HCT116 (cell line): Measurements from ENCODE around the gene SLC25A48. TPM values are rescaled to one million over a fixed set of nuclear protein-coding genes. Genes with fewer than 3 reads are reported as not detected.

Source experiments
- ATAC-seq: fragments of 200-7000 bp; cut with Tn5 transposase; 2 replicates; pipeline ENCODE4 v1.9.1; 2020; ENCODE audit warnings: mild to moderate bottlenecking, moderate library complexity
- BruUV-seq: library from RNA; stranded (reverse); fragments of 400-500 nt; replicated peaks from 2 replicates; lab custom pipeline; 2021; lab: Mats Ljungman, UMichigan
- CTCF ChIA-PET: fragments of 300-600 bp; sonication (Branson Sonifier 250); formaldehyde crosslinking; loops from one replicate; lab custom pipeline; 2021; ENCODE audit warnings: antibody characterized with exemption; lab: Charles Lee
- POLR2A ChIA-PET: fragments of 300-600, 350-600 bp; sonication (Branson Sonifier 250); formaldehyde crosslinking; loops from one replicate; lab custom pipeline; 2021; ENCODE audit warnings: antibody characterized with exemption; lab: Charles Lee
- RAD21 ChIA-PET, 2 experiments: fragments of 300-600 bp; sonication (Branson Sonifier 250); formaldehyde crosslinking; loops; one replicate each; lab custom pipeline; 2023; ENCODE audit warnings: low total read pairs in 2 of 2; ENCODE audit not compliant: uncharacterized antibody in 2 of 2, unreplicated experiment in 2 of 2, low non-redundant PET in 1 of 2; lab: Charles Lee
- DNase-seq: peaks from one replicate; pipeline ENCODE4 v3.0.0-alpha.2; 2010; ENCODE audit warnings: low read depth, low spot score
- H2AFZ ChIP-seq: fragments of 200-600 bp; shearing (Covaris generic), sonication (generic); 2 replicates; pipeline ENCODE4 v1.6.1; 2017; ENCODE audit warnings: low read depth, mixed run types, mixed read lengths, antibody characterized with exemption, low read length; ENCODE audit not compliant: poor library complexity, severe bottlenecking
- H3K27ac ChIP-seq: 2 replicates; pipeline ENCODE4 v1.5.1; 2012; ENCODE audit warnings: low read depth, low read length
- H3K27me3 ChIP-seq: fragments of 200-600 bp; sonication (generic); 2 replicates; pipeline ENCODE4 v1.6.1; 2016; ENCODE audit warnings: mixed run types, low read length, mixed read lengths; ENCODE audit not compliant: insufficient read depth
- H3K36me3 ChIP-seq, 2 experiments: fragments of 200-500 bp in 1 of 2; fragments of 200-600 bp in 1 of 2; sonication (Bioruptor generic) in 1 of 2; sonication (generic) in 1 of 2; 2 replicates each; pipeline versions ENCODE4 v1.5.1 to v1.6.1; 2014 to 2016; ENCODE audit warnings: low read length in 2 of 2, inconsistent platforms in 1 of 2, mixed read lengths in 1 of 2, mixed run types in 1 of 2; ENCODE audit not compliant: insufficient read depth in 2 of 2, control insufficient read depth in 1 of 2
- H3K4me1 ChIP-seq, 2 experiments: fragments of 200-600 bp in 1 of 2; sonication (generic) in 1 of 2; 2 replicates each; pipeline versions ENCODE4 v1.5.1 to v1.6.1; 2012 to 2017; ENCODE audit warnings: low read length in 2 of 2, inconsistent platforms in 1 of 2, mild to moderate bottlenecking in 1 of 2, mixed read lengths in 1 of 2, mixed run types in 1 of 2, moderate library complexity in 1 of 2; ENCODE audit not compliant: insufficient read depth in 2 of 2, control insufficient read depth in 1 of 2
- H3K4me2 ChIP-seq: fragments of 200-600 bp; sonication (generic); 2 replicates; pipeline ENCODE4 v1.6.1; 2017; ENCODE audit warnings: mixed run types, low read length, mixed read lengths
- H3K4me3 ChIP-seq, 2 experiments: fragments of 200-600 bp in 1 of 2; sonication (generic) in 1 of 2; replicated peaks in 1 of 2; 2 replicates each; pipeline ENCODE4 v1.5.1; 2011 to 2016; ENCODE audit warnings: low read length in 2 of 2, control low read depth in 1 of 2, low read depth in 1 of 2, mild to moderate bottlenecking in 1 of 2, mixed read lengths in 1 of 2, mixed run types in 1 of 2
- H3K79me2 ChIP-seq: fragments of 200-600 bp; sonication (generic); 2 replicates; pipeline ENCODE4 v1.6.1; 2017; ENCODE audit warnings: mild to moderate bottlenecking, mixed run types, low read length, moderate library complexity, mixed read lengths; ENCODE audit not compliant: insufficient read depth
- H3K9ac ChIP-seq: fragments of 200-600 bp; sonication (generic); 2 replicates; pipeline ENCODE4 v1.6.1; 2016; ENCODE audit warnings: low read length, mixed read lengths
- H3K9me2 ChIP-seq: fragments of 200-600 bp; sonication (generic), shearing (Covaris generic); 2 replicates; pipeline ENCODE4 v1.6.1; 2017; ENCODE audit warnings: mixed run types, mild to moderate bottlenecking, moderate library complexity; ENCODE audit not compliant: insufficient read depth
- H3K9me3 ChIP-seq, 2 experiments: fragments of 200-500 bp in 1 of 2; fragments of 200-600 bp in 1 of 2; sonication (Bioruptor generic) in 1 of 2; sonication (generic) in 1 of 2; 2 replicates each; pipeline ENCODE4 v1.6.1; 2014 to 2017; ENCODE audit warnings: low read length in 2 of 2, mixed read lengths in 2 of 2, inconsistent platforms in 1 of 2, low read depth in 1 of 2, mild to moderate bottlenecking in 1 of 2, mixed run types in 1 of 2, moderate library complexity in 1 of 2; ENCODE audit not compliant: control insufficient read depth in 1 of 2, insufficient read depth in 1 of 2
- H4K20me1 ChIP-seq: fragments of 200-600 bp; sonication (generic), shearing (Covaris generic); 2 replicates; pipeline ENCODE4 v1.6.1; 2017; ENCODE audit warnings: mixed run types, mild to moderate bottlenecking, moderate library complexity; ENCODE audit not compliant: insufficient read depth
- ATF3 ChIP-seq: IDR thresholded peaks from 2 replicates; pipeline ENCODE4 v1.6.1; 2012
- EZH2 ChIP-seq: fragments of 200-600 bp; sonication (generic); IDR thresholded peaks from 2 replicates; pipeline ENCODE4 v1.6.1; 2017; ENCODE audit warnings: antibody characterized with exemption, mixed run types
- RAD21 ChIP-seq: IDR thresholded peaks from 2 replicates; pipeline ENCODE4 v1.6.1; 2012; ENCODE audit warnings: low read depth, mild to moderate bottlenecking
- SP1 ChIP-seq: IDR thresholded peaks from 2 replicates; pipeline ENCODE4 v1.6.1; 2012; ENCODE audit warnings: low read depth
- ZBTB33 ChIP-seq: IDR thresholded peaks from 2 replicates; pipeline ENCODE4 v1.6.1; 2011; ENCODE audit warnings: mild to moderate bottlenecking, low read length, moderate library complexity; ENCODE audit not compliant: insufficient replicate concordance; ENCODE audit errors: extremely low read depth
- intact Hi-C: fragments of 100-400 bp; cut with micrococcal nuclease; formaldehyde crosslinking; loops from 2 replicates; pipeline ENCODE4 v1.10.0; 2022
- total RNA-seq: library from RNA; stranded (reverse); gene quantifications from one replicate; pipeline ENCODE4 v1.2.1, GENCODE V29; 2021; ENCODE audit not compliant: unreplicated experiment

Gene SLC25A48
- total RNA-seq, 1 experiment from 2014 or later = 2.8 TPM

GRCh38 chr5:135880801-135881200 is 46.3 kb downstream of the SLC25A48 start:
- peak; percentile 61 for ATAC-seq
- Histone ChIP-seq H2AFZ (no peak overlapping the region), H3K9me2 (no peaks in the 10 kb centered on the region), H4K20me1 (no peaks in the 10 kb centered on the region), H3K79me2 (no peaks in the 10 kb centered on the region), H3K27ac (no peak overlapping the region), H3K4me3 (0 out of 4 replicates have a peak overlapping the region, but pooled peaks of 1 of the 2 experiments have one; percentile 11), H3K9me3 (no peaks in the 10 kb centered on the region), H3K36me3 (no peaks in the 10 kb centered on the region), H3K4me1 (peaks cover 16% of the 10 kb centered on the region in 2 experiments; a peak in 3 of 4 replicates), H3K9ac (no peak overlapping the region), H3K4me2 (peak overlapping the region; percentile 48), H3K27me3 (no peaks in the 10 kb centered on the region; the same call in 1 of the 2 replicates)
- BruUV-seq = no TSS peak
- peak; percentile 19; the same call in 1 of the 2 replicates for TF ChIP-seq SP1
- no peak for TF ChIP-seq ZBTB33
- TF ChIP-seq EZH2 = no peak
- TF ChIP-seq RAD21 = no peak
- CTCF ChIA-PET = interaction anchor here (1.0 to 2.4 kb wide), 5 partner anchors 11 to 329 kb away, joined by 3 to 9 read pairs (median 3); no protein-coding TSS in a partner anchor
- no peak for DNase-seq
- POLR2A ChIA-PET = no interaction called here
- intact Hi-C loops = loop anchor here (5.0 kb wide), 1 partner anchor 318 kb away; no protein-coding TSS in a partner anchor
- RAD21 ChIA-PET = no interaction called here

- ATAC-seq = peak; percentile 31; the same call in 1 of the 2 replicates
- intact Hi-C loops = loop anchor here (5.0 kb wide), 1 partner anchor 319 kb away; no protein-coding TSS in a partner anchor
Observed at GRCh38 chr5:135881244-135881643, 46.8 kb downstream of the SLC25A48 start.

More at GRCh38 chr5:135881244-135881643, 46.8 kb downstream of the SLC25A48 start:
- BruUV-seq = no TSS peak
- POLR2A ChIA-PET = no interaction called here
- Histone ChIP-seq H3K9me3 (no peaks in the 10 kb centered on the region), H3K27me3 (no peaks in the 10 kb centered on the region; the same call in 1 of the 2 replicates), H3K4me3 (0 out of 4 replicates have a peak overlapping the region, but pooled peaks of 1 of the 2 experiments have one; percentile 11), H3K9ac (no peak overlapping the region), H3K4me2 (peak overlapping the region; percentile 48), H3K9me2 (no peaks in the 10 kb centered on the region), H4K20me1 (no peaks in the 10 kb centered on the region), H3K79me2 (no peaks in the 10 kb centered on the region), H3K4me1 (peaks cover 16% of the 10 kb centered on the region in 2 experiments; a peak in 3 of 4 replicates), H2AFZ (no peak overlapping the region), H3K27ac (no peak overlapping the region), H3K36me3 (no peaks in the 10 kb centered on the region)
- no peak for DNase-seq
- RAD21 ChIA-PET = no interaction called here
- CTCF ChIA-PET = interaction anchor here (1.0 to 2.4 kb wide), 5 partner anchors 11 to 329 kb away, joined by 3 to 9 read pairs (median 3); no protein-coding TSS in a partner anchor
- TF ChIP-seq ATF3 = no peak
